COR-L47 (cell line): Measurements from ENCODE around the gene S100A9.
"Not testable (repeated sequence)": the region's sequence is repeated elsewhere in the genome, so short reads cannot be mapped to it uniquely, and the experiment has no call there.

Experiments used
- DNase-seq: peaks from one replicate; lab custom pipeline; 2025; lab: John Stamatoyannopoulos, UW

S100A9 gene

GRCh38 chr1:153357853-153358690 is at the start of gene S100A9:
Gene S100A9, plus strand, starts transcription at chr1:153357854. Its CDS starts 430 bp downstream, at chr1:153358284.
- DNase-seq, result no peak

- DNase-seq, result no peak
Observed at GRCh38 chr1:153308540-153308939, 49.1 kb upstream of the S100A9 start.

- no peak for DNase-seq
Observed at GRCh38 chr1:153309441-153309840, 48.2 kb upstream of the S100A9 start.

- no peak for DNase-seq
Observed at GRCh38 chr1:153310526-153310925, 47.1 kb upstream of the S100A9 start.

- no peak for DNase-seq
Observed at GRCh38 chr1:153312570-153313186, 45.0 kb upstream of the S100A9 start, which contains the start of gene PGLYRP3. Gene PGLYRP3, minus strand, starts transcription at chr1:153312952. Its CDS starts 2,287 bp downstream, at chr1:153310665.

GRCh38 chr1:153313288-153313687 is 44.4 kb upstream of the S100A9 start:
- no peak for DNase-seq

GRCh38 chr1:153314388-153314787 is 43.3 kb upstream of the S100A9 start:
- DNase-seq, result not testable (repeated sequence)

GRCh38 chr1:153316013-153316412 is 41.6 kb upstream of the S100A9 start:
- not testable (repeated sequence) for DNase-seq

GRCh38 chr1:153318145-153318544 is 39.5 kb upstream of the S100A9 start:
- not testable (repeated sequence) for DNase-seq

- no peak for DNase-seq
Observed at GRCh38 chr1:153322568-153322967, 35.1 kb upstream of the S100A9 start.

GRCh38 chr1:153324912-153325311 is 32.7 kb upstream of the S100A9 start:
- DNase-seq, result no peak

- no peak for DNase-seq
Observed at GRCh38 chr1:153333902-153334301, 23.8 kb upstream of the S100A9 start.

GRCh38 chr1:153336650-153337049 is 21.0 kb upstream of the S100A9 start:
- no peak for DNase-seq

GRCh38 chr1:153337980-153338853 is 19.4 kb upstream of the S100A9 start:
- no peak for DNase-seq

- no peak for DNase-seq
Observed at GRCh38 chr1:153339802-153340201, 17.9 kb upstream of the S100A9 start.

GRCh38 chr1:153340356-153340755 is 17.3 kb upstream of the S100A9 start:
- DNase-seq, result no peak

GRCh38 chr1:153341431-153341934 is 16.2 kb upstream of the S100A9 start:
- DNase-seq, result no peak

GRCh38 chr1:153342178-153342577 is 15.5 kb upstream of the S100A9 start:
- DNase-seq, result no peak

- DNase-seq, result no peak
Observed at GRCh38 chr1:153343040-153343681, 14.5 kb upstream of the S100A9 start.

- DNase-seq, result no peak
Observed at GRCh38 chr1:153343811-153344717, 13.6 kb upstream of the S100A9 start.

- no peak for DNase-seq
Observed at GRCh38 chr1:153344718-153345025, 13.0 kb upstream of the S100A9 start.
